Measurements from ENCODE around the gene PLPPR4.

PLPPR4 gene

DNA sequence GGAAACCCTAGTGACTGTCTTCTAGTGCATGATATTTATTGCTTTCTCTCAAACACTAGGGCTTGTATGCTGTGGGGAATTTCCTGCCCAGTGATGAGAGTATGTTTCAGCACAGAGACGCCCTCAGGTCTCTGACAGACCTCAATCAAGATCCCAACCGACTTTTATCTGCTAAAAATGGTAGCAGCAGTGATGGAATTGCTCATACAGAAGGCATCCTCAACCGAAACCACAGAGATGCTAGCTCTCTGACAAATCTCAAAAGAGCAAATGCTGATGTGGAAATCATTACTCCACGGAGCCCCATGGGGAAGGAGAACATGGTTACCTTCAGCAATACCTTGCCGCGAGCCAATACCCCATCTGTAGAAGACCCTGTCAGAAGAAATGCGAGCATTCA, 41.3 kb downstream of the PLPPR4 start:
- Histone ChIP-seq H3K4me3 (ENCODE audit: low read depth in 1 of 2, low read length in 2 of 2) (no peak overlapping the region), H3K27ac (ENCODE audit: low read depth, low read length) (no peak overlapping the region), H3K27me3 (ENCODE audit: control insufficient read depth in 1 of 2, insufficient read depth in 2 of 2, low read length in 2 of 2) (no peaks in the 10 kb centered on the region), H3K9ac (ENCODE audit: low read length) (no peak overlapping the region), H3K36me3 (ENCODE audit: insufficient read depth, low read length) (no peaks in the 10 kb centered on the region), H3K9me3 (ENCODE audit: low read length) (no peaks in the 10 kb centered on the region), H3K4me1 (ENCODE audit: insufficient read depth, low read length) (no peaks in the 10 kb centered on the region)

DNA sequence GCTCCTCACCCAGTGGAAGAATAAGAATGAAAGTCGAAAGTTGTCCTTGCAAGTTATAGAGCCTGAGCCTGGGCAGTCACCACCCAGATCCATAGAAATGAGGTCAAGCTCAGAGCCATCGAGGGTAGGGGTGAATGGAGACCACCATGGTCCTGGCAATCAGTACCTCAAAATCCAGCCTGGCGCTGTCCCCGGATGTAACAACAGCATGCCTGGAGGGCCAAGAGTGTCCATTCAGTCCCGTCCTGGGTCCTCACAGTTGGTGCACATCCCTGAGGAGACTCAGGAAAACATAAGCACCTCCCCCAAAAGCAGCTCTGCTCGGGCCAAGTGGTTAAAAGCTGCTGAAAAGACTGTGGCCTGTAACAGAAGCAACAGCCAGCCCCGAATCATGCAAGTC, 41.8 kb downstream of the PLPPR4 start:
- H3K4me1 ChIP-seq (ENCODE audit: insufficient read depth, low read length), result no peaks in the 10 kb centered on the region
- no peak overlapping the region for H3K9ac ChIP-seq (ENCODE audit: low read length)
- H3K9me3 ChIP-seq (ENCODE audit: low read length), result no peaks in the 10 kb centered on the region
- no peak overlapping the region for H3K27ac ChIP-seq (ENCODE audit: low read depth, low read length)
- H3K27me3 ChIP-seq (ENCODE audit: control insufficient read depth in 1 of 2, insufficient read depth in 2 of 2, low read length in 2 of 2), result no peaks in the 10 kb centered on the region
- H3K36me3 ChIP-seq (ENCODE audit: insufficient read depth, low read length), result no peaks in the 10 kb centered on the region
- no peak overlapping the region for H3K4me3 ChIP-seq (ENCODE audit: low read depth in 1 of 2, low read length in 2 of 2)

DNA sequence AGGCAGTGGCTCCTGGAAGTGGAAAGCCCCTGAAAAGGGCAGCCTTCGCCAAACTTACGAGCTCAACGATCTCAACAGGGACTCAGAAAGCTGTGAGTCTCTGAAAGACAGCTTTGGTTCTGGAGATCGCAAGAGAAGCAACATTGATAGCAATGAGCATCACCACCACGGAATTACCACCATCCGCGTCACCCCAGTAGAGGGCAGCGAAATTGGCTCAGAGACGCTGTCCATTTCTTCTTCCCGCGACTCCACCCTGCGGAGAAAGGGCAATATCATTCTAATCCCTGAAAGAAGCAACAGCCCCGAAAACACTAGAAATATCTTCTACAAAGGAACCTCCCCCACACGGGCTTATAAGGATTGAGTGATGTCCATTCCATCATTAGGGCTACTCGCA, 42.4 kb downstream of the PLPPR4 start:
- Histone ChIP-seq H3K9me3 (ENCODE audit: low read length) (no peaks in the 10 kb centered on the region), H3K4me1 (ENCODE audit: insufficient read depth, low read length) (no peaks in the 10 kb centered on the region), H3K9ac (ENCODE audit: low read length) (no peak overlapping the region), H3K36me3 (ENCODE audit: insufficient read depth, low read length) (no peaks in the 10 kb centered on the region), H3K27ac (ENCODE audit: low read depth, low read length) (no peak overlapping the region), H3K4me3 (ENCODE audit: low read depth in 1 of 2, low read length in 2 of 2) (no peak overlapping the region), H3K27me3 (ENCODE audit: control insufficient read depth in 1 of 2, insufficient read depth in 2 of 2, low read length in 2 of 2) (no peaks in the 10 kb centered on the region)

DNA sequence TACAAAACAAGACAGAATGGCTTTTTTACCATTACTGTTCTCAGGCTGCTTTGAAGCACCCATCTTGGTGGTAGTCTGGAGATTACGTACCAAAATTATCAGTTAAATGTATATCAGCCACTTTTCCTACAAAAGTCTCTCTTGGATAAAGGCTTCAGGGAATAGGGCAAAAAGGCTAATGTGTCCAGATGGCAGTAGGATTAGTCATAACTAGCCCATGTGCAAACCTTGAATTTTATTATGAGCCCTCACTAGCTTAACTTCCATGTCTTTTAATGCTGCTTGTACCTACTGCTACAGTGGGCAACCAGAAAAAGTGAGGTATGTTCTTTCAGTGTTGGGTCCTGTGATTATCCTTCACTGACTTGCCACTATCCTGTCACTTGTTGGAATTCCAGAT, 51.0 kb downstream of the PLPPR4 start:
- no peak overlapping the region for H3K9ac ChIP-seq (ENCODE audit: low read length)
- no peak overlapping the region for H3K4me3 ChIP-seq (ENCODE audit: low read depth in 1 of 2, low read length in 2 of 2)
- H3K36me3 ChIP-seq (ENCODE audit: insufficient read depth, low read length), result no peaks in the 10 kb centered on the region
- no peak overlapping the region for H3K27ac ChIP-seq (ENCODE audit: low read depth, low read length)
- no peaks in the 10 kb centered on the region for H3K27me3 ChIP-seq (ENCODE audit: control insufficient read depth in 1 of 2, insufficient read depth in 2 of 2, low read length in 2 of 2)
- H3K4me1 ChIP-seq (ENCODE audit: insufficient read depth, low read length), result no peaks in the 10 kb centered on the region
- no peaks in the 10 kb centered on the region for H3K9me3 ChIP-seq (ENCODE audit: low read length)

DNA sequence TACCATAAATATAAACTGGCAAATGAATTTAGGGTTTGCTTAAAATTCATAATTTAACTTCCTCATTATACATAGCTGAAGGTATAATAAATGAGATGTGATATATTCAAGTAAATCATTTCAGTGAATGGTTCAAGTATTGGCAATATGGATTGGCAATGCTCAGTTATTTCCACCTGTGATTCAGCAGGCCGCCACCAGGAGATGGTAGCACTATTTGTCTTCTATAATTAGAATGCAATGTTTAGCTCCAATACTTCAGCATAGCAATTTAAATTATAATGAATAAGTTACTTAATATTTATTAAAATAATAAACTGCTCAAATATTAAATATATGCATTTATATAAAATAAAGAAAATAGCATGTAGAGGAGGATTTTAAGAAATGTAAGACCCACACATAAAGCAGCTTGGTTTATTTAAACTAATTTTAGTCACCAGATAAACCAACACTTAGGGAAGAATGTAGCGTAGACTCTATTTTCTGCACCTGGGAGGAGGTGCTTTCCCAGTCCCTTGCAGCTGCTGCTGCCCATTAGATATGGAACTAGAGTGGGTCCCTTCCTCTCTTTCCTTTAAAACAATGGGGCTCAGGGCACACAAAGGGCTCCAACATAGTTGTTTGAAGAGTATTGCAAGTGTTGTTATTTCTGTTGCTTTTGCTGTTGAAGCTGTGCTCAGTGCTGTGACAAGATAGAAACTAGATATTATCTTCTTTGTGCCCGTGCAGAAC, 62.1 kb downstream of the PLPPR4 start:
- Histone ChIP-seq H3K9me3 (ENCODE audit: low read length) (no peaks in the 10 kb centered on the region), H3K27me3 (ENCODE audit: control insufficient read depth in 1 of 2, insufficient read depth in 2 of 2, low read length in 2 of 2) (no peaks in the 10 kb centered on the region), H3K9ac (ENCODE audit: low read length) (no peak overlapping the region), H3K4me3 (ENCODE audit: low read depth in 1 of 2, low read length in 2 of 2) (no peak overlapping the region), H3K36me3 (ENCODE audit: insufficient read depth, low read length) (no peaks in the 10 kb centered on the region), H3K27ac (ENCODE audit: low read depth, low read length) (no peak overlapping the region), H3K4me1 (ENCODE audit: insufficient read depth, low read length) (no peaks in the 10 kb centered on the region)

DNA sequence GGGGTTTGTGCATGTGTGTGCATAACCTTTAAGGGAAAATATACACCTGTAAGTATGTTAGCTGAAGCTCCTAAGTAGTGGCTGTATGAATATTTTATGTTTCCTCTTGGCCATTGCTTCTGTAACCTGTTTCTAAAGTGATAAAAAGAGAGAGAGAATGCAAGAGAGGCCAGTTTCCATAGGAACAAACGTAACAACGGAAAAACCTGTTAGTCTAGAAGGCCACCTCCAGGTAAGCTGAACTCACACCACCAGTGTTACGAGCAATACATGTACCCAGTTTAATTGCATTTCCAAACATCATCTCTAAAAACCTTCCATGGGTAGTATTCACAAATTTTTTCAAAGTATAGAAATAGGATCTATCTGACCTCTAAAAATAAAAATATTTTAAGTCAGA, 63.1 kb downstream of the PLPPR4 start:
- Histone ChIP-seq H3K4me3 (ENCODE audit: low read depth in 1 of 2, low read length in 2 of 2) (no peak overlapping the region), H3K4me1 (ENCODE audit: insufficient read depth, low read length) (no peaks in the 10 kb centered on the region), H3K27me3 (ENCODE audit: control insufficient read depth in 1 of 2, insufficient read depth in 2 of 2, low read length in 2 of 2) (no peaks in the 10 kb centered on the region), H3K9ac (ENCODE audit: low read length) (no peak overlapping the region), H3K27ac (ENCODE audit: low read depth, low read length) (no peak overlapping the region), H3K9me3 (ENCODE audit: low read length) (no peaks in the 10 kb centered on the region), H3K36me3 (ENCODE audit: insufficient read depth, low read length) (no peaks in the 10 kb centered on the region)

DNA sequence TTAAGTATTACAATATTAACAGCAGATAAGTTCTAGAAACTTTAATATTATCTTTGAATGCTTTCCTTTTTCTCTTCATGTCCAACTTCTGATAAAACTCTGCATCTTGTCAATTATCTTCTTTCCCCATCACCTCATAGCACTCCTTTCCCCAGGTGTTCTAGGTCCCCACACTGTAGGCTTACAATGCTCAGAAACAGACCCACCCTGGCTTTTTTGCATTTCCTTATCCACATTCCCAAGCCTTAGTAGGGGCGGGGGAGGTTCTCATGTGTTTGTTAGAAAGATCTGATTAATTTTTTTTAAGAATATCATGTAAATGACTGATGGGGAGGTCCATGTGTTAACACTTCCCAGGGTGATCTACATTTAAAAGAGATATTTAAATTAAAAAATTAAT, 63.9 kb downstream of the PLPPR4 start:
- no peaks in the 10 kb centered on the region for H3K9me3 ChIP-seq (ENCODE audit: low read length)
- no peak overlapping the region for H3K4me3 ChIP-seq (ENCODE audit: low read depth in 1 of 2, low read length in 2 of 2)
- no peak overlapping the region for H3K27ac ChIP-seq (ENCODE audit: low read depth, low read length)
- no peaks in the 10 kb centered on the region for H3K27me3 ChIP-seq (ENCODE audit: control insufficient read depth in 1 of 2, insufficient read depth in 2 of 2, low read length in 2 of 2)
- no peak overlapping the region for H3K9ac ChIP-seq (ENCODE audit: low read length)
- no peaks in the 10 kb centered on the region for H3K4me1 ChIP-seq (ENCODE audit: insufficient read depth, low read length)
- no peaks in the 10 kb centered on the region for H3K36me3 ChIP-seq (ENCODE audit: insufficient read depth, low read length)

DNA sequence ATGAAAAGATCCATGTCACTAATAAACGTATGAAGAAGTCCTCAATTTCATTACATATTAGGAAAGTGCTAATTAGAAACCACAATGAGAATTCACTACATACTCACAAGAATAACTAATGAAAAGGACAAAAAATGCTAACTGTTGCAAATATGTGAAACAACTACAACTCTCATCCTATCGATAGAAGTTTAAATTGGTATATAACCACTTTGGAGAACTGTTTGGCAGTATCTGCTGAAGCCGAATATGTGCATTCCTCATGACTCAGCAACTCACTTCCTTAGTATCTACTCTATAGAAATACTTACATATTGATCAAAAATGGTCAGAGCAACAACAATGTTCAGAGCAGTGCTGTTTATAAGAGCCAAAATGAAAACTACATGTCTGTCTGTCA, 66.8 kb downstream of the PLPPR4 start:
- H3K27ac ChIP-seq (ENCODE audit: low read depth, low read length), result no peak overlapping the region
- H3K4me3 ChIP-seq (ENCODE audit: low read depth in 1 of 2, low read length in 2 of 2), result no peak overlapping the region
- H3K9me3 ChIP-seq (ENCODE audit: low read length), result no peaks in the 10 kb centered on the region
- H3K36me3 ChIP-seq (ENCODE audit: insufficient read depth, low read length), result no peaks in the 10 kb centered on the region
- H3K27me3 ChIP-seq (ENCODE audit: control insufficient read depth in 1 of 2, insufficient read depth in 2 of 2, low read length in 2 of 2), result no peaks in the 10 kb centered on the region
- no peak overlapping the region for H3K9ac ChIP-seq (ENCODE audit: low read length)
- H3K4me1 ChIP-seq (ENCODE audit: insufficient read depth, low read length), result no peaks in the 10 kb centered on the region

DNA sequence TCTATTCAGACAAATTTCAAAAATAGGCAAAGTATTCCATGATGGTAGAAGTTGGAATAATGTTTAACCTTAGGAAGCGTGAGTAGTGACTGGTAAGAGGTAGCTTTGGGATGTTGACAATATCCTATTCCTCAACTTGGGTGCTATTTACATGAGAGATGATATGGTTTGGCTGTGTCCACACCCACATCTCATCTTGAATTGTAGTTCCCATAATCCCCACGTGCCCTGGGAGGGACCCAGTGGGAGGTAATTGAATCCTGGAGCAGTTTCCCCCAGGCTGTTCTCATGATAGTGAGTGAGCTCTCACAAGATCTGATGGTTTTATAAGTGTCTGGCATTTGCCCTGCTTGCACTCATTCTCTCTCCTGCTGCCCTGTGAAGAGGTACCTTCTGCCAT, 67.3 kb downstream of the PLPPR4 start:
- no peaks in the 10 kb centered on the region for H3K9me3 ChIP-seq (ENCODE audit: low read length)
- H3K27me3 ChIP-seq (ENCODE audit: control insufficient read depth in 1 of 2, insufficient read depth in 2 of 2, low read length in 2 of 2), result no peaks in the 10 kb centered on the region
- H3K9ac ChIP-seq (ENCODE audit: low read length), result no peak overlapping the region
- H3K36me3 ChIP-seq (ENCODE audit: insufficient read depth, low read length), result no peaks in the 10 kb centered on the region
- no peaks in the 10 kb centered on the region for H3K4me1 ChIP-seq (ENCODE audit: insufficient read depth, low read length)
- no peak overlapping the region for H3K27ac ChIP-seq (ENCODE audit: low read depth, low read length)
- H3K4me3 ChIP-seq (ENCODE audit: low read depth in 1 of 2, low read length in 2 of 2), result no peak overlapping the region

DNA sequence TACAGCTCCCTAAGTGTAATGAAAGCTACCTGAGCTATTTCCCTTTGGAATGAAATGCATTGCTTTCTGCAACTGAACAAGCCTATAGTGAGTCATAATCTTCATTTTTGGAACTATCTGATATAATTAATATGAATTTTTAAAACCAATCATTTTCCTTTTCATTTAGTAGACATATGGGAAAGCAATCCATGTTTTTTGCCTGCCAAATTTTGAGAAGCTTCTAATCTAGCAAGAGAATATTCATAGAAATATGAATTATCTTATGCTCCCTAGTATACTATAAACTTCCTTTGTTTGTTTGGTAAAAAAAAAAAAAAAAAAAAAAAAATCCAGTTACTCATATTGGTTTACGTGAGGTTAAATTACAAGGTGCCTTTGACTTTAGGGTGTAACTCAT, 68.3 kb downstream of the PLPPR4 start:
- no peak overlapping the region for H3K9ac ChIP-seq (ENCODE audit: low read length)
- H3K27me3 ChIP-seq (ENCODE audit: control insufficient read depth in 1 of 2, insufficient read depth in 2 of 2, low read length in 2 of 2), result no peaks in the 10 kb centered on the region
- no peak overlapping the region for H3K4me3 ChIP-seq (ENCODE audit: low read depth in 1 of 2, low read length in 2 of 2)
- no peaks in the 10 kb centered on the region for H3K9me3 ChIP-seq (ENCODE audit: low read length)
- no peak overlapping the region for H3K27ac ChIP-seq (ENCODE audit: low read depth, low read length)
- no peaks in the 10 kb centered on the region for H3K4me1 ChIP-seq (ENCODE audit: insufficient read depth, low read length)
- H3K36me3 ChIP-seq (ENCODE audit: insufficient read depth, low read length), result no peaks in the 10 kb centered on the region

DNA sequence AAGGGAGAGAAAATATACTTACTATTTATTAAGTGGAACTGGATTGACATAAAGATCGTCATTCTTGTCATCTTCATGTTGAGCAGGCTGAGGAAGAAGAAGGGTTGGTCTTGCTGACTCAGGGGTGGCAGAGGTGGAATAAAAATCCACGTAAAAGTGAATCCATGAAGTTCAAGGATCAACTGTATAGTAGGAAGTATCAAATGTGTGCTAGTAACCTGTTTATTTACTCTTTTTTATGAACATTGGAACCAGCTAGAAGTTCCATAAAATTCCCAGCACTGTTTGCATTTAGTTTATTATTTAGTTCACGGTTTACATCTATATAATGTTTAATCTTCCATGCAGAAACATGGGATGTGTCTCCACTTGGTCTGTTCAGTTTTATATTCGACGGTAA, 70.7 kb downstream of the PLPPR4 start:
- no peak overlapping the region for H3K9ac ChIP-seq (ENCODE audit: low read length)
- H3K4me3 ChIP-seq (ENCODE audit: low read depth in 1 of 2, low read length in 2 of 2), result no peak overlapping the region
- no peaks in the 10 kb centered on the region for H3K27me3 ChIP-seq (ENCODE audit: control insufficient read depth in 1 of 2, insufficient read depth in 2 of 2, low read length in 2 of 2)
- H3K27ac ChIP-seq (ENCODE audit: low read depth, low read length), result no peak overlapping the region
- H3K36me3 ChIP-seq (ENCODE audit: insufficient read depth, low read length), result no peaks in the 10 kb centered on the region
- H3K9me3 ChIP-seq (ENCODE audit: low read length), result no peaks in the 10 kb centered on the region
- H3K4me1 ChIP-seq (ENCODE audit: insufficient read depth, low read length), result no peaks in the 10 kb centered on the region

DNA sequence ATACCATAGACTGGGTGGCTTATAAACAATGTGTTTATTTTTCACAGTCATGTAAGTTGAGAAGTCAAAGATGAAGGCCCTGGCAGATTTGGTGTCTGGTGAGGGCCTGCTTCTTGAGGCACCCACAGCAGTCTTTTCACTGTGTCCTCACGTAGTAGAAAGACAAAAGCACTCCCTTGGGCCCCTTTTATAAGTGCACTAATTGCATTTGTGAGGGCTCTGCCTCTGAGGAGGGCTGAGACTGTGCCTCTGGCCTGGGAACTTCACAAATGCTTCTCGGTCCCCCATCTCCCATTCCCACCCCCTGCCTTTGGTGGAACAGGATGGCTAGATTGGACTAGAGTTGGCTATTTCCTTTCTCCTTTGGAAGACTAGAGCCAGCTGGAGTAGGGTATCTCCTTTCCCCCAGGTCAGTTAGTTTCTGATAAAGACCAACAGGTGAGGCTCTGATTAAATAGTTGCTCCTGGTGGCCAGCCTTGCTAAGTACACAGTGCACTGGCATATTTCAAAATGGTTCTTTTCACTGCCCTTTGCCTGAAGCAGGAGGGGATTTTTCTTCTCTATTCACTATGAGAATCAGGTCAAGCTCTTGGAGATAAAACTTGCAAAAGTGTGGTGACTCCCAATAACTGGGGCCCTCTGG, 82.9 kb downstream of the PLPPR4 start:
- Histone ChIP-seq H3K27ac (ENCODE audit: low read depth, low read length) (no peak overlapping the region), H3K9ac (ENCODE audit: low read length) (no peak overlapping the region), H3K9me3 (ENCODE audit: low read length) (no peaks in the 10 kb centered on the region), H3K4me1 (ENCODE audit: insufficient read depth, low read length) (no peaks in the 10 kb centered on the region), H3K4me3 (ENCODE audit: low read depth in 1 of 2, low read length in 2 of 2) (no peak overlapping the region), H3K27me3 (ENCODE audit: control insufficient read depth in 1 of 2, insufficient read depth in 2 of 2, low read length in 2 of 2) (no peaks in the 10 kb centered on the region), H3K36me3 (ENCODE audit: insufficient read depth, low read length) (no peaks in the 10 kb centered on the region)
